ENCODE measurements around the gene XXYLT1. TPM values are rescaled to one million over a fixed set of nuclear protein-coding genes. Genes with fewer than 3 reads are reported as not detected.
A peak's percentile ranks its signal among the peaks of the same experiment; 100 is the strongest.

Gene XXYLT1
- total RNA-seq, 1 donor from 2014 or later: 10.5 TPM

DNA sequence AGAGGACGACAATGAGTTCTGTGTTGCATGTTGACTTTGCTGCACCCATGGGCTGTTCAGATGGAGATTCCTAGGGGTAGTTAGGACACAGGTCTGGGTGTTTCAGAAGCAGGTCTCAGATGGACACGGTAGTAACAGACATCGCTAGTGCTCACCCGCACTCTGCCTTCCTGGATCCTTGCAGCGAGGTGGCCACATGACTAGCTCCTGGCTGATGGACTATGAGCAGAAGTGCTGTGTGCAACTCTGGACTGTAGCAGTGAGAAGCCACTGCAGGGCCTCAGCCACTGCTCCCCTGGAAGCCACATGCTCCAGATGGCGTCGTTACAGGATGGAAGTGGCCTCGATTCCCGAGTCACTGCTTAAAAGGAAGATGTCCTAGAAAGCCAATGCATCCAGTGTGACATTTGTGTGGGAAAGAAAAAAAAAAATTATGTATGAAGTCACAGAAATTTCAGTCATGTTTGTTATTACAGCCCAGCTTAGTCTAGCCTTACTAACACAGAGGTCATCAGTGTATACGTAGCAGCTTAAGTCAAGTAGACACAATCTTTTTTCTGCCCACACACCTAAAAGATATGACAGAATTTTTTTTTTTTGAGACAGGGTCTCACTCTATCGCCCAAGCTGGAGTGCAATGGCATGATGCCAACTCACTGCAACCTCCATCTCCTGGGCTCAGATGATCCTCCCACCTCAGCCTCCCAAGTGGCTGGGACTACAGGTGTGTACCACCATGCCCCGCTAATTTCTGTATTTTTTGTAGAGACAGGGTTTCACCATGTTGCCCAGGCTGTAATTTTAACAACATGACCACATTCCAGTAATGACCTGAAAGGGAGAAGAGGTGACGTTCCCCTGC lies 95.3 kb downstream of the XXYLT1 start:
- H3K36me3 ChIP-seq (ENCODE audit: control insufficient read depth, insufficient read depth, low read length): no peaks in the 10 kb centered on the region
- no peak for FAIRE-seq
- no peaks in the 10 kb centered on the region for H3K27me3 ChIP-seq (ENCODE audit: control insufficient read depth, insufficient read depth, low read length)
- DNase-seq (ENCODE audit: low read depth): no peak
- H3K4me3 ChIP-seq (ENCODE audit: low read depth, low read length): no peak overlapping the region
- TF ChIP-seq CTCF (IDR thresholded peaks at IDR 0.05; ENCODE audit: insufficient read depth, low read length, severe bottlenecking): no peak

- Histone ChIP-seq H3K27me3 (ENCODE audit: control insufficient read depth, insufficient read depth, low read length) (no peaks in the 10 kb centered on the region), H3K36me3 (ENCODE audit: control insufficient read depth, insufficient read depth, low read length) (no peaks in the 10 kb centered on the region), H3K4me3 (ENCODE audit: low read depth, low read length) (no peak overlapping the region)
- FAIRE-seq (no peak), DNase-seq (ENCODE audit: low read depth) (no peak)
- no peak for TF ChIP-seq CTCF (IDR thresholded peaks at IDR 0.05; ENCODE audit: insufficient read depth, low read length, severe bottlenecking)
These were observed 95.9 kb downstream of the XXYLT1 start for GRCh38 chr3:195175076-195175475.

GRCh38 chr3:195173657-195174056 lies 97.3 kb downstream of the XXYLT1 start:
- no peak for TF ChIP-seq CTCF (IDR thresholded peaks at IDR 0.05; ENCODE audit: insufficient read depth, low read length, severe bottlenecking)
- no peak overlapping the region for H3K4me3 ChIP-seq (ENCODE audit: low read depth, low read length)
- H3K36me3 ChIP-seq (ENCODE audit: control insufficient read depth, insufficient read depth, low read length): no peaks in the 10 kb centered on the region
- DNase-seq (ENCODE audit: low read depth) (no peak), FAIRE-seq (no peak)
- no peaks in the 10 kb centered on the region for H3K27me3 ChIP-seq (ENCODE audit: control insufficient read depth, insufficient read depth, low read length)

- H3K36me3 ChIP-seq (ENCODE audit: control insufficient read depth, insufficient read depth, low read length): no peaks in the 10 kb centered on the region
- H3K4me3 ChIP-seq (ENCODE audit: low read depth, low read length): no peak overlapping the region
- no peak for TF ChIP-seq CTCF (IDR thresholded peaks at IDR 0.05; ENCODE audit: insufficient read depth, low read length, severe bottlenecking)
- DNase-seq (ENCODE audit: low read depth) (no peak), FAIRE-seq (no peak)
- no peaks in the 10 kb centered on the region for H3K27me3 ChIP-seq (ENCODE audit: control insufficient read depth, insufficient read depth, low read length)
These were observed 98.1 kb downstream of the XXYLT1 start for GRCh38 chr3:195172896-195173295.

- FAIRE-seq (peak; percentile 18), DNase-seq (ENCODE audit: low read depth) (no peak)
- Histone ChIP-seq H3K4me3 (ENCODE audit: low read depth, low read length) (no peak overlapping the region), H3K36me3 (ENCODE audit: control insufficient read depth, insufficient read depth, low read length) (no peaks in the 10 kb centered on the region), H3K27me3 (ENCODE audit: control insufficient read depth, insufficient read depth, low read length) (no peaks in the 10 kb centered on the region)
- no peak for TF ChIP-seq CTCF (IDR thresholded peaks at IDR 0.05; ENCODE audit: insufficient read depth, low read length, severe bottlenecking)
These were observed 98.8 kb downstream of the XXYLT1 start for GRCh38 chr3:195172039-195172684.
